Activated CD4-positive, CD25-positive, alpha-beta regulatory T cell treated with anti-CD3 and anti-CD28 coated beads, Interleukin-2, amount 50 U/mL, for 16 hours (primary cell): ENCODE measurements around the gene TENM4.
"Not testable (repeated sequence)": the region's sequence is repeated elsewhere in the genome, so short reads cannot be mapped to it uniquely, and the experiment has no call there.

Experiments used
- DNase-seq: peaks from one replicate; pipeline ENCODE4 v3.0.0-alpha.2; 2020; ENCODE audit warnings: low read depth, low spot score

Gene TENM4

GRCh38 chr11:79209540-79210266 is 231.1 kb downstream of the TENM4 start:
- no peak for DNase-seq

- no peak for DNase-seq
Measured at GRCh38 chr11:79208126-79208525, 232.7 kb downstream of the TENM4 start.

- DNase-seq, result no peak
Measured at GRCh38 chr11:79206951-79207350, 233.9 kb downstream of the TENM4 start.

GRCh38 chr11:79205786-79206185 is 235.0 kb downstream of the TENM4 start:
- DNase-seq, result no peak

- no peak for DNase-seq
Measured at GRCh38 chr11:79201677-79202347, 239.0 kb downstream of the TENM4 start.

GRCh38 chr11:79200398-79201070 is 240.3 kb downstream of the TENM4 start:
- no peak for DNase-seq

DNA sequence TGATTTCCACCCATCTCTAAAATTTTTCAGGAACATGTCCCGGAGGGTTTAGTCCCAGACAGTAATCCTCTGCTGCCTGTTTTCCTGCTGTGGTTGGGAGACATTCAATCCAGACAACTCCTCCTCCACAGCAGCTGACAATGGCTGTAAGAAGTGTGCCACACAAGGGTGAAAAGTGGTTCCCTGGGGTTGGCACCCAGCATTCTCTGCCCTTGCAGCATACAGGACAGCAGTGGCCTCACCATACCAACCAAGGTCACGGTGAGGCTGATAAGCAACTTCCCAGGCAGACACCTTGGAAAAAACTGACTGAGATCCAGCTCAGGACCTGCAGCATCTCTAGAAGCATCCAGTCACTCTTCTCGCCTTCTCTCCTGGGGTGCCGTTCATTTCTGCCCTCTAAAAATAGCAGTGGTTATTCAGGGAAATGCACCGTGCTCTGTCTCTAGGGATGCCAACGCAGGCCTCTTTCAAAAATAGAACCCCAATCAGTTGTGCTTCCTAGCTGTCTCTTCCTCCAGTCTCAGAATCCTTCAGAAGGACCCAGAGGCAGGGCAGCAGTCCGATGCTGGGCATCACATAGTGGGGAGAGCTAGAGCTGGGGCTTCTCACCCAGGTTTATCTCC is 241.0 kb downstream of the TENM4 start:
- DNase-seq, result no peak

DNA sequence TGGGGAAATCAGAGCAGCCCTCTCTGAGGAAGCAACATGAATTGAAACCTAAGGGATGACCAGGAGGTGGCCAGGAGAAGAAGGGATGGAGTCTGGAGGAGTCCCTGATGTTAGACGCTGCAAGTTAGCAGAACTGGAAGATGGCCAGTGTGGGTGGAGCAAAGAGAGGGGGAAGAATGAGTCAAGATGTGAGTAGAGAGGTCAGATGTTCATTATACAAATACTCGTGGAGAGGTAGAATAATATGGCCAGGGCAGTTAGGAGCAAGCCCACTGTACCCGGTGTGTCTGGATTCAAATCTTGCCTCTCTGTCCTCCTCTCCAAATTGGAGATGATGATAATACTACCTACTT is 242.0 kb downstream of the TENM4 start:
- no peak for DNase-seq

DNA sequence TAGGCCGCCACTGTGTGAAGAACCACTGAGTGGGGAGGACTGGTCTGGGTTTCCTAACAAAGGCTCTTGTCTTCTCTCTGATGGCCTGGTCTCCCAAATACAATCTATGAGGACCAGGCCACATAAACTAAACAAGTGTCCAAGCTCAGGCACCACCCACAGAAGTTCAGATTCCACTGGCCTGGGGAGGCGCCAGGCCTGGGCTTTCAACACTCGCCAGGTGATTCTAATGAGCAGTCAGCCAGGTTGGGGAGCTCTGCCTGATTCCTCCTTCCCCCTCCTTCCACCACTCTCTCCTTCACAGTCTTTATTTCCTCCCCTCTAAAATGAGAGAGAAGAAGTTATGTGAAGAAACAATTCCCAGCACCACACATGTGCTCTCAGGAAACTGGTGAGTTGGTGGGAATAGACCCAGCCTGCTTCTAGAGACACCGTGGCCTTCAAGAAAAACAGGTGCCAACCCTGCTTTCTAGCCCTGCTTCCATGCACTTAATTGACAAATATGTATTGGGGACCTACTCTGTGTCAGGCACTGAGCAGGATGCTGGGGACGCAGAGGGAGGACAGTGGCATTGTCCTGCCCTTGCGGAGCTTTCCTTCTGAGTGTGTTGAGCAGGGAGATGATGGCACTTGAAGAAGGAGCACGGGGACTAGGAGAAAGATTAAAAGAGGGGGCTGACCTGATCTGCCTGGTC is 242.5 kb downstream of the TENM4 start:
- DNase-seq, result no peak

GRCh38 chr11:79196950-79197349 is 243.9 kb downstream of the TENM4 start:
- DNase-seq, result no peak

- DNase-seq, result no peak
Measured at GRCh38 chr11:79195209-79195608, 245.6 kb downstream of the TENM4 start.

GRCh38 chr11:79193663-79194310 is 247.0 kb downstream of the TENM4 start:
- no peak for DNase-seq

DNA sequence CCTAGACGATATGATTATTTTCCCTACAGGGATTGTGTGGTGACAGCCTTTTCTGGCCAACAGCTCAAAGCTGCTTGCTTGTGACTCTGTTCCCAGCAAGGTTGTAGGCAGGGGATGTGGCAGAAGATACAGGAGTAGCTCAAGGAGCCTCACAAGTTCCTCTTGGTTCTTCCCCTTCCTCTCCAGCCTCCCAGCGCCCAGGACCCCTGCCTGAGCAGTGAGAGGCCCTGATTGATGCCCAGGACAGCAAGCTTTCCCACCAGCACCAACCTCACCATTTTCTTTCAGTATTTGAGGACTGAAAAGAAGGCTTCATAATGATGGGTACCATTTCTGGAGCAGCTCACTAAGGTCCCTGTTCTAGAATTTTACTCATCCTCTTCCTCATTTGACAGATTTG is 248.0 kb downstream of the TENM4 start:
- DNase-seq, result no peak

GRCh38 chr11:79191716-79192115 is 249.1 kb downstream of the TENM4 start:
- not testable (repeated sequence) for DNase-seq

- DNase-seq, result not testable (repeated sequence)
Measured at GRCh38 chr11:79190553-79190952, 250.3 kb downstream of the TENM4 start.

- DNase-seq, result no peak
Measured at GRCh38 chr11:79189601-79190000, 251.2 kb downstream of the TENM4 start.

DNA sequence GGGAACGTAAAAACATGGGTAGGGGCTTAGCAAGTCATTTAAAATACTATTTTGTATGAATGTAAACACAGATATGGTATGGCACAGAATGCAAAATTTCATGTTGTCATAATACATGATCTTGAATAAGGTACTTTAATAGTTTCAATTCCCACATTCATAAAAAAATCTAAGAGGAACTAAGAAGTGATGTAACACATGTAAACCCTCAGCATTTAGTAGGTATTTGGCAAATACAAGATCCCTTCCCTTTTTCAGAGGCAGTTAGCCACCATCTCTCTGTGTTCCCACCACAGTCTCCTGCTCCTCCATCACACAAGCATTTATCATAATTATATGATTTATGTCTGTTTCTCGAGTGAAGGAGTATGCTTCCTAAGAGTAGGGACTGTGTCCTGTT is 251.8 kb downstream of the TENM4 start:
- no peak for DNase-seq

GRCh38 chr11:79186669-79187068 is 254.2 kb downstream of the TENM4 start:
- DNase-seq, result no peak

DNA sequence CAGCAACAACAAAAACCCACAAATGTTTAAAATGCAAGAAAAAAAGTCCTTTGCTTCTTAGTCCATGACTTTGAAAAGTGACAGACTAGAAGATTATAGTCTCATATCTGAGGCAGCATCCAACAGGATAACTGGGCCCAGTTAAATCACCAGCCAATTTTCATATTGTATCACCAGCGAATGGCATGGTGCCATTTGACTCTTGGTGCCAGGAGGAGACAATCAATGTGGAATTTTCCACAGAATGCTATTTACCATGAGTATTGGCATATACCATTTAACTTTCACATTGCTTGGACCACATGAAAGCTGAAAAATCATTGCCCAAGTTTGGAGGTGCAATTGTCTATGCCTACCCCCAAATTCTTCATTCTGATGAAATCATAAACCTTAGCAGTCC is 255.5 kb downstream of the TENM4 start:
- DNase-seq, result no peak

- DNase-seq, result no peak
Measured at GRCh38 chr11:79184285-79184684, 256.5 kb downstream of the TENM4 start.

GRCh38 chr11:79182794-79183193 is 258.0 kb downstream of the TENM4 start:
- no peak for DNase-seq
